HG03558 (cell line): ENCODE data around the gene HOXC6.

Source experiments
- ATAC-seq: cut with Tn5 transposase; IDR thresholded peaks from one replicate; pipeline ENCODE4 v1.9.1; 2021; ENCODE audit warnings: moderate number of reproducible peaks; ENCODE audit not compliant: unreplicated experiment; ENCODE audit errors: extremely low read depth

Gene HOXC6

GRCh38 chr12:54025499-54026405 is 2.5 kb upstream of the HOXC6 start:
- ATAC-seq: no peak

- no peak for ATAC-seq
Measured at GRCh38 chr12:54026640-54027441, 1.4 kb upstream of the HOXC6 start.

- no peak for ATAC-seq
Measured at GRCh38 chr12:54027442-54027786, 826 bp upstream of the HOXC6 start.

- no peak for ATAC-seq
Measured at GRCh38 chr12:54029529-54030441, 1.5 kb downstream of the HOXC6 start.

- no peak for ATAC-seq
Measured at GRCh38 chr12:54030442-54030801, 2.2 kb downstream of the HOXC6 start.

- no peak for ATAC-seq
Measured at GRCh38 chr12:54030889-54031471, 2.7 kb downstream of the HOXC6 start.

GRCh38 chr12:54031480-54031879 is 3.2 kb downstream of the HOXC6 start:
- no peak for ATAC-seq

- ATAC-seq: no peak
Measured at GRCh38 chr12:54032086-54032619, 3.9 kb downstream of the HOXC6 start.

GRCh38 chr12:54032627-54033100 is 4.4 kb downstream of the HOXC6 start, which contains the start of gene HOXC5:
HOXC5 (plus strand) TSS chr12:54033050; CDS start chr12:54033123, 73 bp downstream.
- no peak for ATAC-seq

GRCh38 chr12:54033106-54033979 is 5.1 kb downstream of the HOXC6 start:
- no peak for ATAC-seq

GRCh38 chr12:54033980-54034784 is 5.9 kb downstream of the HOXC6 start:
- ATAC-seq: no peak

GRCh38 chr12:54034785-54035310 is 6.6 kb downstream of the HOXC6 start:
- no peak for ATAC-seq

- ATAC-seq: no peak
Measured at GRCh38 chr12:54035568-54036264, 7.5 kb downstream of the HOXC6 start.

- ATAC-seq: no peak
Measured at GRCh38 chr12:54036620-54037359, 8.6 kb downstream of the HOXC6 start.

- ATAC-seq: no peak
Measured at GRCh38 chr12:54037360-54038283, 9.4 kb downstream of the HOXC6 start.
